GM21825 (cell line): ENCODE results near the gene LRRC1.
"Not testable (repeated sequence)": the region's sequence is repeated elsewhere in the genome, so short reads cannot be mapped to it uniquely, and the experiment has no call there.

ENCODE experiments used
- ATAC-seq: cut with Tn5 transposase; IDR thresholded peaks from one replicate; pipeline ENCODE4 v1.9.1; 2021; ENCODE audit warnings: mild to moderate bottlenecking, moderate library complexity; ENCODE audit not compliant: unreplicated experiment

Gene LRRC1

GRCh38 chr6:53794720-53795339 is at the start of gene LRRC1:
TSS of gene LRRC1 (plus strand) at chr6:53795005. CDS start at chr6:53795257, 252 bp downstream.
- peak; percentile 62 for ATAC-seq

- no peak for ATAC-seq
These were observed 48.2 kb upstream of the LRRC1 start for GRCh38 chr6:53746442-53747103.

GRCh38 chr6:53750052-53750650 is 44.7 kb upstream of the LRRC1 start:
- no peak for ATAC-seq

GRCh38 chr6:53751417-53751816 is 43.4 kb upstream of the LRRC1 start:
- ATAC-seq = no peak

GRCh38 chr6:53752440-53752839 is 42.4 kb upstream of the LRRC1 start:
- ATAC-seq = no peak

- ATAC-seq = no peak
These were observed 41.9 kb upstream of the LRRC1 start for GRCh38 chr6:53752856-53753255.

GRCh38 chr6:53754330-53754729 is 40.5 kb upstream of the LRRC1 start:
- ATAC-seq = no peak

GRCh38 chr6:53756396-53756795 is 38.4 kb upstream of the LRRC1 start:
- no peak for ATAC-seq

- no peak for ATAC-seq
These were observed 36.3 kb upstream of the LRRC1 start for GRCh38 chr6:53758496-53758895.

GRCh38 chr6:53761036-53761435 is 33.8 kb upstream of the LRRC1 start:
- no peak for ATAC-seq

GRCh38 chr6:53765270-53765669 is 29.5 kb upstream of the LRRC1 start:
- no peak for ATAC-seq

- ATAC-seq = no peak
These were observed 27.9 kb upstream of the LRRC1 start for GRCh38 chr6:53766930-53767329.

GRCh38 chr6:53767941-53768340 is 26.9 kb upstream of the LRRC1 start:
- no peak for ATAC-seq

GRCh38 chr6:53768636-53769035 is 26.2 kb upstream of the LRRC1 start:
- no peak for ATAC-seq

- ATAC-seq = no peak
These were observed 24.0 kb upstream of the LRRC1 start for GRCh38 chr6:53770780-53771249.

- ATAC-seq = no peak
These were observed 22.8 kb upstream of the LRRC1 start for GRCh38 chr6:53771785-53772624.

- ATAC-seq = no peak
These were observed 21.6 kb upstream of the LRRC1 start for GRCh38 chr6:53773044-53773696.

- ATAC-seq = not testable (repeated sequence)
These were observed 18.7 kb upstream of the LRRC1 start for GRCh38 chr6:53776152-53776551.

- not testable (repeated sequence) for ATAC-seq
These were observed 9.8 kb upstream of the LRRC1 start for GRCh38 chr6:53784991-53785390.

- ATAC-seq = no peak
These were observed 8.0 kb upstream of the LRRC1 start for GRCh38 chr6:53786832-53787231.

GRCh38 chr6:53790886-53791285 is 3.9 kb upstream of the LRRC1 start:
- ATAC-seq = no peak
